C4-2B (cell line): ENCODE data around the gene PTH1R.

Experiments
- CTCF ChIP-seq: fragments of 450-650 bp; conservative IDR thresholded peaks from 2 replicates; pipeline ENCODE4 v1.5.1; 2017; ENCODE audit warnings: mild to moderate bottlenecking
- ZFX ChIP-seq: fragments of 450-650 bp; IDR thresholded peaks from 2 replicates; pipeline ENCODE4 v1.6.1; 2017

GRCh38 chr3:46907271-46907670 lies 29.8 kb downstream of the PTH1R start:
- no peak for TF ChIP-seq CTCF
- TF ChIP-seq ZFX, result no peak
